Activated CD4-positive, alpha-beta T cell treated with anti-CD3 and anti-CD28 coated beads, Interleukin-2, Interleukin-6, amounts not matched to agents 100 ng/mL and 50 ng/mL, durations not matched to agents 16 hours and 8 hours (primary cell): ENCODE results near the gene KLRG1.

Source experiments
- DNase-seq: peaks from one replicate; pipeline ENCODE4 v3.0.0-alpha.2; 2020

KLRG1 gene

DNA sequence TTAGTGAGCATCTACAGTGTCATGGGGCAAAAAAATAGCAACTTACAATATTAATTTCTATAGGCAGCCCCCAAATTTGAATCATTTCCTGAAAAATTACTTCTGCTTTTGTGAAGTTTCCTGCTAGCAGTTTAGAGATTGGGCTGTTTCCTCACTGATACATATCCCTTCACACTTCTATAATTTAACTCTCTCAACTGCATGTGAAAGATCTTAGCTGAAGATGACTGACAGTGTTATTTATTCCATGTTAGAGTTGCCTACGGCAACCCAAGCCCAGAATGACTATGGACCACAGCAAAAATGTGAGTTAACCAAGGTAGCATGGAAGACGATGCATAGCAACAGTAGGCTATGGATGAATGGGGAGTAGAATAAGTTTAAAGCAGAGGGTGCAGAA lies at the start of gene KLRG1:
Gene KLRG1 (plus strand): TSS at position 134 of the 400 bp plus-strand sequence. CDS start 90 bp downstream, at position 224.
- DNase-seq, result peak; percentile 5

- no peak for DNase-seq
Observed at GRCh38 chr12:8941691-8942478, 47.5 kb upstream of the KLRG1 start.

DNA sequence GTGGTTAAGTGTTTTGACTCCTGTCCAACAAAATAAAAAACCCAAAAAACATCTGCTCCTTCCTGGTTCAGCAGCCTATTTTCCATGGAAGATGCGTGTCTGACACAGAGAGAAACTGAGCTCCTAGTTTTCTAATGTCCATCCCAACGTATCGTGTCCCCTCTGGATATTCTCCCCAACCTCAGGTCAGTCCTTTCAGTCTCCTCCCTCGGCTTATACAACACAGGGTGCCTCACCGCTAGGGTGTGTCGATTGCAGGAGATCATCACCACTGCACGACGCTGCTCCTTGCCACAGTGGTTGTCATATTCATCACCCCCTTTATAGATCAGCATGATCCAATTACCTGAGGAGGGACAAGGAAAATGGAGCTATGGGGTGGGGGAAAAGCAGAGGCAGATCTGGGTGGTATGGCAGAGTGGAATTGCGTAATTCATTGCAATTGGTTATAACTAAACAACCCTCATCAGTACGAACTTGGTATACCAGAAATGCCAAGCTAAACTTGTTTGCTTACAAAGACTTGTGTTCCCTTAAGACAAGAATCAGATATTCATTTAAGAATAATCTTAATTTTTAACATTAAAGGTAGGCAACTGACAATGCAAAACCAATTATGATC lies 45.7 kb upstream of the KLRG1 start:
- DNase-seq, result no peak

- DNase-seq, result no peak
Observed at GRCh38 chr12:8946733-8947132, 42.6 kb upstream of the KLRG1 start.

DNA sequence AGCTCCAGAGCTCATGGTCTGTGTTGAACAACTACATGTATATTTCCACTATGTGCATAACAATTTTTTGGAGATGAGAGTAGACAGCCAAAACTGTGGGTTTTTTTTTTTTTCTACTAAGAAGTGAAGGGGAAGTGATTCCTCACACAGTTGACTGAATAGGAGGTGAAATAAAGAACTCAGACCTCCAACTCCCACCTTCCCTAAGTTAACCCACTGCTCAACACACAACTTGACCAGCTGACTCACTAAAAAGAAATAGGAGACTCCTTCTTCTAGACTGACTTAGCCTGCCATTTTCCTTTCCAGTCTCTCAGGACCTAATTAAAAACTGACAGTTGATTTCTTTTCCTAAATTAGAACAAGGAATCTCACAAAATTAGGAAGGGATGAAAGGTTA lies 41.6 kb upstream of the KLRG1 start:
- DNase-seq, result no peak

GRCh38 chr12:8948701-8949341 lies 40.5 kb upstream of the KLRG1 start:
- DNase-seq, result peak; percentile 35

DNA sequence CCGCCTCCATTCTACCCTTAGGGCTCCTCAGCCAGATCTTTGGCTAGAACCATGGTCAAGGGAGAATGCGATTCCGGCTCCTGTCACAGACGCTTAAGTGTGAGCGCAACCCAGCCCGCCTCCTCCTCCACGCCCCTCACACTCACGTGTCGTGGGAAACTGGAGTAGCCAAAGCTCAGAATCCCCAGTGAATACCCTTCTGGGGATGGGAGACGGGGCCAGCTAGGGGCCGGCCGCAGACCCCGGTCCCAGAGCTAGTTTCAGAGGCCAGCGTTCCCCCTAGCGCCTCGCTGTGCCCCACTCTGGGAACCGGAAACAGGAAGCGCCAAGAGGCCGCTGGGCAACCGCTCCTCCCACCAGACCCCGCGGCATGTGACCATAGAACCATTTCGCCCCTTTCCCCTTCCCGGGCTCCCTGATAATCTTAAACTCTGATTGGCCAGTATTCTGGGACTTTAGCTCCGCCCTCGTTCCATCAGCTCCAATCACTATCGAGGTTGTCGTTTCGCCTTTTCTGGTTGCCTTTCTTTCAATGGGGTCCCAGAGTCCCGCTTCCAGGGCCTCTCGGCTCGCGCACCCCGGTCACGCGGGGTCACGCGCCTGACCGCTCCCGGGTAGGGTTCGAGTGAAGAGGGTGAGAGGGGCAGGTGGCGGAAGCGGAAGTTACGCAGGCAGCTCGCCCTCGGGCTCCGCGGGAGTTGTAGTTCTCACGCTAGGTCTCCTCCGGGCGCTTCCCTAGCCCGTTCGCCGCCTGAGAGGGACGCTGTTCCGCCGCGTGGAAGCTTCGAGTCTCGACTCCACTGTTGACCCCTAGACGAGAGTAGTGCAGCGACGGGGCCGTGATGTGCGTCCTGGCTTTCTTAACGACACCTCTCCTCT lies 39.8 kb upstream of the KLRG1 start, which contains the start of gene M6PR:
Gene M6PR (minus strand): TSS at position 304 of the 879 bp plus-strand sequence. CDS start 3,241 bp downstream, outside the sequence.
- peak; percentile 96 for DNase-seq

DNA sequence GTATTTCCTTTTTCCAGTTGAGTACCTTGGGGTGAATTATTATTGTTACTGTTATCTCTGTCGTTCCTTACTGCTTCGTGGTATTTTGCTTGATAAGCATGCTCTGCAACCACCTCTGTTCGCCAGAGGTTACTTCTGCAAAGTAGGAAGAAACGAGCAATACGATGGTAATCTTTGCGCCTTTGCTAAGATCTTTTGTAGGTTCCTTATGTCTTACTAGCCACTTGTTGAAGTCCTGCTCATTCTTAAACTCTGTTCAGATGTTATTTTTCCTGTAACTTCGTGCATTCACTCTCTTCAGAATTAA lies 39.2 kb upstream of the KLRG1 start:
- DNase-seq, result no peak

- no peak for DNase-seq
Observed at GRCh38 chr12:8950702-8951478, 38.5 kb upstream of the KLRG1 start.

DNA sequence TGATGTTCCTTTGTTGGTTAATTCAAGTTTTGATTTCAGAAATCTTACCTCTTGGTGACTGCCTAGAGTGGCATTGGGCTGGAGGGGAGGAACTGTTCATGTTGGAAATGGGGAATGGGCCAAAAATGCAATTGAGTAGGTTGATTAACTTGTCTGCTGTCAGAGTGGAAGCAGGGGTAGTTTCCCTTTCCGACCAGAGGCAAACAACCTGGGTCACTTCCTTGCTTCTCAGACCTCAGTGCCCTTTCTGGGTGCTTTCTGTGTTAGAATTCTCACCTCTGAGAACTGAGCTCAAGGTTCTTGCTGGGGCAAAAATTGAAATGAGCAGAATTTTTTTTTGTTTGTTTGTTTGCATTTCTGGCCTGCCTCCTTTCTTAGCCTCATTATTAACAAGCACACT lies 37.6 kb upstream of the KLRG1 start:
- peak; percentile 30 for DNase-seq

- DNase-seq, result no peak
Observed at GRCh38 chr12:8953773-8954402, 35.5 kb upstream of the KLRG1 start.

- no peak for DNase-seq
Observed at GRCh38 chr12:8956073-8956472, 33.3 kb upstream of the KLRG1 start.

DNA sequence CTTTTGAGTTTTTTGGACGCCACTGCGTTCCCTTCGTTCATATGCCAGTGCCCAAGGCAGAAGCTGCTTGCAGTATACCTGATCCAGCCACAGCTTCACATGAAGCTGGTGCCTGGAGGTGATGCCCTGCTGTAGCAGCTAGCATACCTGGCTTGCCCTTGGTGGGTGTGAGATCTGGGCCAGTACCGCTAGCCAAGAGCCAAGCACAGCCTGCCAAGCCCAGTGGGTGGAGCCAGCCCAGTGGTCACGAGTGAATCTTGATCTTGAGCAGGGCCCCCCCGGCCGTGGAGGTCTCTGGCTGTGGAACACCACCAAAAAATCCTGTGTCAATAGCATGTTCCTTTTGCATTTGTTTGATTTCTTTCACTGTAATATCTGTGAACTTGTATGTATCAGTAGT lies 32.6 kb upstream of the KLRG1 start:
- DNase-seq, result no peak

DNA sequence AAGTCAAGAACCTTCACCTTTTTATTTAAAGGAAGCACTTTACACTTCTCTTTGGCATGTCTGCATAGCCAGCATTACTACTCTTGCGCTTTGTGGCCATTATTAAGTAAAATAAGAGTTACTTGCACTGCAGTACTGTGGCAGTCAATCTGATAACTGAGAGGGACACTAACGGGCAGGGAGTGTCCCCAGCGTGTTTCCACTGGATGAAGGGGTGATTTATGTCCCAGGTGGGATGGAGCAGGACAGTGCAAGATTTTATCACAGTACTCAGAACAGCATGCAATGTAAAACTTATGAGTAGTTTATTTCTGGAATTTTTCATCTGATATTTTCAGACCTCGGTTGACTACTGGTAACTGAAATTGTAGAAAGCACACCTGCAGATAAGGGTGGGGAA lies 31.8 kb upstream of the KLRG1 start:
- no peak for DNase-seq

- no peak for DNase-seq
Observed at GRCh38 chr12:8958066-8958465, 31.3 kb upstream of the KLRG1 start.

- no peak for DNase-seq
Observed at GRCh38 chr12:8960176-8960575, 29.2 kb upstream of the KLRG1 start.

- no peak for DNase-seq
Observed at GRCh38 chr12:8968761-8969160, 20.6 kb upstream of the KLRG1 start.

- no peak for DNase-seq
Observed at GRCh38 chr12:8969861-8970411, 19.4 kb upstream of the KLRG1 start.

- DNase-seq, result no peak
Observed at GRCh38 chr12:8970432-8970831, 18.9 kb upstream of the KLRG1 start.

- DNase-seq, result no peak
Observed at GRCh38 chr12:8980137-8980536, 9.2 kb upstream of the KLRG1 start.

DNA sequence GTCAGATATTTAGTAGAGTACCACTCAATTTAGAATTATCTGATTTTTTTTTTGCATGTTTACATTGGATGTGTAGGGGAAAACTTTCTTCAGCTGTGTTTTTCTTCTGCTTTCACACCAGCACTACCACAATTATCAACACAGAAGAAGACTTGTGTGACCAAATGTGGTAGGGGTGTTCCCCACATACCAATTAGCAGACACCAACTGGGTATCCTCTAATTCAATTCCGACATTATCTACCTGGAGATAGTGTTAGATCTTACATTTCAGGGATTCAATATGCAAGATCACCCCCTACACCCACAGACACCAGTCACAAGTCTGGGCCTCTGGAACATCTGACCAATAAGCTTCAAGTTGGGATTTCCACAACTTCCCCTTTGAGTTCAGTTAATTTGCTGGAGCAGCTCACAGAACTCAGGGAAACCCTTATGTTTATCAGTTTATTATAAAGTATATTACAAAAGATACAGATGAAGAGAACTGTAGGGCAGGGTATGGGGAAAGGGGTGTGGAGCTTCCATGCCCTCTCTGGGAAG lies 4.1 kb upstream of the KLRG1 start:
- no peak for DNase-seq
